Measurements from ENCODE around the gene RHCG.

- no peak for TF ChIP-seq CTCF (IDR thresholded peaks at IDR 0.05; ENCODE audit: low read depth, low read length)
- TF ChIP-seq MYC (IDR thresholded peaks at IDR 0.05; ENCODE audit: low read depth, low read length), result no peak
Measured at GRCh38 chr15:89436560-89437311, 59.6 kb downstream of the RHCG start.

Measured in NB4 (cell line).